Motor neuron (in vitro differentiated cells): ENCODE measurements around the gene CENPS. TPM values are rescaled to one million over a fixed set of nuclear protein-coding genes. Genes with fewer than 3 reads are reported as not detected.
A peak's percentile ranks its signal among the peaks of the same experiment; 100 is the strongest.
"Not testable (repeated sequence)": the region's sequence is repeated elsewhere in the genome, so short reads cannot be mapped to it uniquely, and the experiment has no call there.

Source experiments
- ATAC-seq, 8 experiments: fragments of 200-7000 bp; cut with Tn5 transposase; replicated peaks in 6 of 8; 2 replicates each; pipeline ENCODE4 v1.8.0; 2021; ENCODE audit warnings: mild to moderate bottlenecking in 8 of 8, moderate library complexity in 8 of 8
- H3K27ac ChIP-seq, 2 donors: fragments of 250-450 bp; sonication (Bioruptor Pico); 2 replicates each; pipeline ENCODE4 v1.9.0; 2021; ENCODE audit warnings: antibody characterized with exemption in 2 of 2, mild to moderate bottlenecking in 2 of 2, moderate library complexity in 1 of 2
- H3K4me1 ChIP-seq, 2 donors: fragments of 250-450 bp; sonication (Bioruptor Pico); replicated peaks in 1 of 2; 2 replicates each; pipeline ENCODE4 v1.6.1; 2021; ENCODE audit warnings: antibody characterized with exemption in 2 of 2, mild to moderate bottlenecking in 2 of 2, moderate library complexity in 1 of 2
- H3K4me3 ChIP-seq, 5 donors: fragments of 250-450 bp; sonication (Bioruptor Pico); 2 replicates each; pipeline ENCODE4 v1.9.0; 2021; ENCODE audit warnings: antibody characterized with exemption in 5 of 5, mild to moderate bottlenecking in 5 of 5, moderate library complexity in 4 of 5
- WGBS, 10 experiments: fragments of 450-650 bp; shearing (Covaris generic); methylation state at CpG; one replicate each; pipeline ENCODE4 v1.0.0; 2022; 5-methylcytosine and 5-hydroxymethylcytosine counted together
- in situ Hi-C, 9 experiments: fragments of 400-800 bp; cut with MboI; loops; one replicate each; pipeline ENCODE4 v1.15.0; 2021; ENCODE audit warnings: low sequenced_read_pairs in 9 of 9, low pct_unique_long_range_greater_than_20kb in 2 of 9; ENCODE audit not compliant: unreplicated experiment in 9 of 9
- total RNA-seq, 8 experiments: library from RNA; unstranded; fragments of 300-600 nt; gene quantifications; 2 replicates each; pipeline versions ENCODE4 v1.2.3 to v1.2.4, GENCODE V29; 2022

Gene CENPS
- total RNA-seq, 8 experiments from 2014 or later = 12.0 to 35.7 (median 22.5) TPM

DNA sequence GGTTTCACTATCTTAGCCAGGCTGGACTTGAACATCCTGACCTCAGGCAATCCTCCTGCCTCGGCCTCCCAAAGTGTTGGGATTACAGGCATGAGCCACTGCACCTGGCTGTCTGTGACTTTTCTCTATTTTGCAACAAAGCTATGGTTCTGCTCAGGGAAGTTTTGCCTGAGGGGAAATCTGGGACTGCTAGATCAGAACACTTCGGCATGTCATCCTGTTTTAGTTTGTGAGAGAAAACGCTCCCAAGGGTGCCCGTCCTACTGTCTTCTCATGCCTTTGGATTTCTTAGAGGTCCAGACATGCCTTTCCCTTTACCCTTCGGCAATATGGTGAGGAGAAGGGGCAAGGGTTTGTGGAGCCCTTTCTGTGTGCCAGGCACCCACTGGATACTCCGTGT lies 14.0 kb downstream of the CENPS start:
- no peak overlapping the region for H3K27ac ChIP-seq
- in situ Hi-C loops = no loop called here
- ATAC-seq = no peak
- H3K4me1 ChIP-seq = peaks cover 15 to 19% of the 10 kb centered on the region in 2 donors
- H3K4me3 ChIP-seq = no peak overlapping the region
- WGBS, 10 experiments = 90 to 100% (median 97%) methylated on average over 1 to 5 of the region's 6 CpGs; no CpG with 5 or more reads in 1 of the 10 experiments

- peaks cover 10 to 13% of the 10 kb centered on the region in 2 donors for H3K4me1 ChIP-seq
- H3K27ac ChIP-seq = no peak overlapping the region
- no peak for ATAC-seq
- 43 to 100% (median 92%) methylated on average over 1 to 7 of the region's 7 CpGs for WGBS, 10 experiments
- H3K4me3 ChIP-seq = no peak overlapping the region
- in situ Hi-C loops = no loop called here
These were observed 14.7 kb downstream of the CENPS start for GRCh38 chr1:10444795-10445397.

DNA sequence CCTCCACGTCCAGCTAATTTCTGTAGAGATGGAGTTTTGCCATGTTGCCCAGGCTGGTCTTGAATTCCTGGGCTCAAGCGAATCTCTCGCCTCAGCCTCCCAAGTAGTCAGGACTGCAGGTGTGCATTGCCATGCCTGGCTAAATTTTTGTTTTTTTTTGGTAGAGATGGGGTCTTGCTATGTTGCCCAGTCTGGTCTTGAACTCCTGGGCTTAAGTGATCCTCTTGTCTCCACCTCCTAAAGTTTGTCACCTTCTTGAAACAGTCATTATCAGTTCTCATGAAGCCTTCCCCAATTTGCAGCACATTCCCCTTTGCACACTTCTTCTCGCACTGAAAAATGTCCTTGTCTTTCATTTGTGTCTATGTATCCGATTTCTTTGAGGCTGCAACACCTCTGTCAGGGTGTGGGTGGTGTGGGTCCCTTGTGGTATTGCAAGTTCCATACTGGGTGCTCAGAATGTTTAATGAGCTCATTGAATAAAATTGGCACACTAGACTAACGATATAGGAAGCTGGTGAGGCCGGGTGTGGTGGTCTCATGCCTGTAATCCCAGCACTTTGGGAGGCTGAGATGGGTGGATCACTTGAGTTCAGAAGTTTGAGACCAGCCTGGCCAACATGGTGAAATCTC lies 16.7 kb downstream of the CENPS start:
- 73 to 100% (median 98%) methylated on average over 2 to 7 of the region's 7 CpGs; no CpG with 5 or more reads in 3 of the 10 experiments for WGBS, 10 experiments
- Histone ChIP-seq H3K4me1 (peaks cover 9 to 11% of the 10 kb centered on the region in 2 donors), H3K4me3 (no peak overlapping the region), H3K27ac (no peak overlapping the region)
- in situ Hi-C loops = no loop called here
- ATAC-seq = no peak

DNA sequence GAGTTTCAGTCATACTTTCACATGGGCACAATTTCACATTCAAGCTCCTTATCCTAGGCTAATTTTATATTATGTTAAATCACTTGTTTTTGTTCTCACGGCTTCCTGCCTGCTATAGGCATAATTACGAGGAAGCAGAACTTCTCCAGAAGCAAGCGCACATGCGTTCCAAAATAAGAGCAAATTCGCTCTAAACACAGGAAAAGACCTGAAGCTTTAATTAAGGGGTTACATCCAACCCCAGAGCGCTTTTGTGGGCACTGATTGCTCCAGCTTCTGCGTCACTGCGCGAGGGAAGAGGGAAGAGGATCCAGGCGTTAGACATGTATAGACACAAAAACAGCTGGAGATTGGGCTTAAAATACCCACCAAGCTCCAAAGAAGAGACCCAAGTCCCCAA lies 19.5 kb downstream of the CENPS start, which contains the start of gene CORT:
Gene CORT (plus strand): TSS at position 281 of the 400 bp plus-strand sequence. CDS start 193 bp downstream, outside the sequence.
- Histone ChIP-seq H3K4me3 (no peak within 1 kb of the TSS), H3K4me1 (peaks cover 9 to 11% of the 10 kb centered on the region in 2 donors), H3K27ac (no peak within 1 kb of the TSS)
- 89 to 100% (median 94%) methylated on average over 3 to 10 of the region's 10 CpGs for WGBS, 10 experiments
- in situ Hi-C loops = no loop called here
- ATAC-seq = no peak

- peaks cover 9 to 11% of the 10 kb centered on the region in 2 donors for H3K4me1 ChIP-seq
- no peak overlapping the region for H3K27ac ChIP-seq
- peak in 2 of 8 experiments; percentile 20 to 33 for ATAC-seq
- 20 to 100% (median 88%) methylated on average over 1 to 15 of the region's 21 CpGs; no CpG with 5 or more reads in 3 of the 10 experiments for WGBS, 10 experiments
- H3K4me3 ChIP-seq = no peak overlapping the region
- in situ Hi-C loops = no loop called here
These were observed 20.1 kb downstream of the CENPS start for GRCh38 chr1:10450156-10450814.

GRCh38 chr1:10450836-10451235 lies 20.6 kb downstream of the CENPS start:
- H3K4me3 ChIP-seq = no peak overlapping the region
- peak in 2 of 8 experiments; percentile 6 to 8 for ATAC-seq
- H3K4me1 ChIP-seq = peaks cover 9 to 11% of the 10 kb centered on the region in 2 donors
- no peak overlapping the region for H3K27ac ChIP-seq
- in situ Hi-C loops = no loop called here
- 3 to 79% (median 46%) methylated on average over 2 to 6 of the region's 6 CpGs for WGBS, 10 experiments

- 0 to 100% (median 12%) methylated on average over 1 to 10 of the region's 10 CpGs for WGBS, 10 experiments
- H3K4me1 ChIP-seq = peaks cover 9 to 11% of the 10 kb centered on the region in 2 donors
- peak in 6 of 8 experiments; percentile 19 to 86 (median 66) for ATAC-seq
- no peak overlapping the region for H3K4me3 ChIP-seq
- in situ Hi-C loops = no loop called here
- H3K27ac ChIP-seq = no peak overlapping the region
These were observed 21.1 kb downstream of the CENPS start for GRCh38 chr1:10451287-10451686.

- no peak for ATAC-seq
- in situ Hi-C loops = no loop called here
- Histone ChIP-seq H3K4me3 (no peak overlapping the region), H3K4me1 (peaks cover 6 to 12% of the 10 kb centered on the region in 2 donors), H3K27ac (no peak overlapping the region)
- WGBS, 10 experiments = 79 to 100% (median 90%) methylated on average over 1 to 5 of the region's 5 CpGs
These were observed 25.8 kb downstream of the CENPS start for GRCh38 chr1:10456048-10456447.

DNA sequence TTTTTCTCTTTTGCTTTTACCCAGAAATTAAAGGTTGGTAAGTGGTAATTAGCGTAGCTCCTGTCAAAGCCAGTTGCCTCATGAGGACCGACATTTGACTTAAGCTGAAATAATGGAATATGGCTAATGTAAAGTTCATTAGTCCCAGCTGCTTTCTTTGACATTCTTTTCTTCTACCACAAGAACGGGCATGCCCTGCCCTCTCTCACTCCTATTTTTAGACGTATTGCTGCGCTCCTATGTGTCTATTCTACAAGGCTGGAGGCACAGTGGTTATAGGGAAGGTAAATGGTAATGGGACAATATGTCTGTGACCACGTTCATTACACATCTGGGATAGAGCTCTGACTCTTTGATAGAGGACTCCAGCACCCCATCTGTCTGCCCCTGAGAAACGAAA lies 26.4 kb downstream of the CENPS start:
- Histone ChIP-seq H3K4me3 (no peak overlapping the region), H3K27ac (peak overlapping the region in 1 of 2 donors; percentile 21), H3K4me1 (peaks cover 0 to 5% of the 10 kb centered on the region in 2 donors)
- in situ Hi-C loops = no loop called here
- peak in 4 of 8 experiments; percentile 6 to 50 (median 21) for ATAC-seq
- WGBS, 10 experiments = 33 to 95% (median 84%) methylated on average over 2 to 7 of the region's 7 CpGs

- in situ Hi-C loops, H3K4me1 ChIP-seq, H3K4me3 ChIP-seq, ATAC-seq: not testable (repeated sequence)
- 28 to 100% (median 82%) methylated on average over 1 to 7 of the region's 7 CpGs; no CpG with 5 or more reads in 3 of the 10 experiments for WGBS, 10 experiments
- peak overlapping the region in 1 of 2 donors; percentile 21 for H3K27ac ChIP-seq
These were observed 27.2 kb downstream of the CENPS start for GRCh38 chr1:10457462-10457861.

GRCh38 chr1:10457875-10458274 lies 27.6 kb downstream of the CENPS start:
- peaks cover 0 to 5% of the 10 kb centered on the region in 2 donors for H3K4me1 ChIP-seq

GRCh38 chr1:10459184-10459583 lies 29.0 kb downstream of the CENPS start:
- in situ Hi-C loops = no loop called here
- WGBS, 10 experiments = 0 to 67% (median 59%) methylated on average over 1 to 3 of the region's 3 CpGs; no CpG with 5 or more reads in 3 of the 10 experiments
- Histone ChIP-seq H3K27ac (no peak overlapping the region), H3K4me3 (no peak overlapping the region), H3K4me1 (peaks cover 0 to 5% of the 10 kb centered on the region in 2 donors)
- peak; percentile 40 to 92 (median 70) for ATAC-seq

More at GRCh38 chr1:10457875-10458274, 27.6 kb downstream of the CENPS start:
- ATAC-seq = peak in 1 of 8 experiments; percentile 44
- in situ Hi-C loops = no loop called here
- 0 to 96% (median 92%) methylated on average over 1 to 9 of the region's 9 CpGs; no CpG with 5 or more reads in 1 of the 10 experiments for WGBS, 10 experiments
- H3K27ac ChIP-seq = no peak overlapping the region
- H3K4me3 ChIP-seq = no peak overlapping the region

GRCh38 chr1:10467078-10467477 lies 36.8 kb downstream of the CENPS start:
- WGBS, 10 experiments = 69 to 100% (median 100%) methylated on average over 1 to 2 of the region's 2 CpGs; no CpG with 5 or more reads in 1 of the 10 experiments
- Histone ChIP-seq H3K4me3 (no peak overlapping the region), H3K27ac (no peak overlapping the region), H3K4me1 (peaks cover 5 to 7% of the 10 kb centered on the region in 2 donors)
- ATAC-seq = no peak
- in situ Hi-C loops = no loop called here
